HCT116 (cell line): ENCODE results near the gene CDC42EP3. TPM values are rescaled to one million over a fixed set of nuclear protein-coding genes. Genes with fewer than 3 reads are reported as not detected.

Experiments used
- ATAC-seq: fragments of 200-7000 bp; cut with Tn5 transposase; 2 replicates; pipeline ENCODE4 v1.9.1; 2020; ENCODE audit warnings: mild to moderate bottlenecking, moderate library complexity
- BruUV-seq: library from RNA; stranded (reverse); fragments of 400-500 nt; replicated peaks from 2 replicates; lab custom pipeline; 2021; lab: Mats Ljungman, UMichigan
- CTCF ChIA-PET: fragments of 300-600 bp; sonication (Branson Sonifier 250); formaldehyde crosslinking; loops from one replicate; lab custom pipeline; 2021; ENCODE audit warnings: antibody characterized with exemption; lab: Charles Lee
- POLR2A ChIA-PET: fragments of 300-600, 350-600 bp; sonication (Branson Sonifier 250); formaldehyde crosslinking; loops from one replicate; lab custom pipeline; 2021; ENCODE audit warnings: antibody characterized with exemption; lab: Charles Lee
- RAD21 ChIA-PET, 2 experiments: fragments of 300-600 bp; sonication (Branson Sonifier 250); formaldehyde crosslinking; loops; one replicate each; lab custom pipeline; 2023; ENCODE audit warnings: low total read pairs in 2 of 2; ENCODE audit not compliant: uncharacterized antibody in 2 of 2, unreplicated experiment in 2 of 2, low non-redundant PET in 1 of 2; lab: Charles Lee
- DNase-seq: peaks from one replicate; pipeline ENCODE4 v3.0.0-alpha.2; 2010; ENCODE audit warnings: low read depth, low spot score
- H2AFZ ChIP-seq: fragments of 200-600 bp; shearing (Covaris generic), sonication (generic); 2 replicates; pipeline ENCODE4 v1.6.1; 2017; ENCODE audit warnings: low read depth, mixed run types, mixed read lengths, antibody characterized with exemption, low read length; ENCODE audit not compliant: poor library complexity, severe bottlenecking
- H3K27ac ChIP-seq: 2 replicates; pipeline ENCODE4 v1.5.1; 2012; ENCODE audit warnings: low read depth, low read length
- H3K27me3 ChIP-seq: fragments of 200-600 bp; sonication (generic); 2 replicates; pipeline ENCODE4 v1.6.1; 2016; ENCODE audit warnings: mixed run types, low read length, mixed read lengths; ENCODE audit not compliant: insufficient read depth
- H3K36me3 ChIP-seq, 2 experiments: fragments of 200-500 bp in 1 of 2; fragments of 200-600 bp in 1 of 2; sonication (Bioruptor generic) in 1 of 2; sonication (generic) in 1 of 2; 2 replicates each; pipeline versions ENCODE4 v1.5.1 to v1.6.1; 2014 to 2016; ENCODE audit warnings: low read length in 2 of 2, inconsistent platforms in 1 of 2, mixed read lengths in 1 of 2, mixed run types in 1 of 2; ENCODE audit not compliant: insufficient read depth in 2 of 2, control insufficient read depth in 1 of 2
- H3K4me1 ChIP-seq, 2 experiments: fragments of 200-600 bp in 1 of 2; sonication (generic) in 1 of 2; 2 replicates each; pipeline versions ENCODE4 v1.5.1 to v1.6.1; 2012 to 2017; ENCODE audit warnings: low read length in 2 of 2, inconsistent platforms in 1 of 2, mild to moderate bottlenecking in 1 of 2, mixed read lengths in 1 of 2, mixed run types in 1 of 2, moderate library complexity in 1 of 2; ENCODE audit not compliant: insufficient read depth in 2 of 2, control insufficient read depth in 1 of 2
- H3K4me2 ChIP-seq: fragments of 200-600 bp; sonication (generic); 2 replicates; pipeline ENCODE4 v1.6.1; 2017; ENCODE audit warnings: mixed run types, low read length, mixed read lengths
- H3K4me3 ChIP-seq, 2 experiments: fragments of 200-600 bp in 1 of 2; sonication (generic) in 1 of 2; replicated peaks in 1 of 2; 2 replicates each; pipeline ENCODE4 v1.5.1; 2011 to 2016; ENCODE audit warnings: low read length in 2 of 2, control low read depth in 1 of 2, low read depth in 1 of 2, mild to moderate bottlenecking in 1 of 2, mixed read lengths in 1 of 2, mixed run types in 1 of 2
- H3K79me2 ChIP-seq: fragments of 200-600 bp; sonication (generic); 2 replicates; pipeline ENCODE4 v1.6.1; 2017; ENCODE audit warnings: mild to moderate bottlenecking, mixed run types, low read length, moderate library complexity, mixed read lengths; ENCODE audit not compliant: insufficient read depth
- H3K9ac ChIP-seq: fragments of 200-600 bp; sonication (generic); 2 replicates; pipeline ENCODE4 v1.6.1; 2016; ENCODE audit warnings: low read length, mixed read lengths
- H3K9me2 ChIP-seq: fragments of 200-600 bp; sonication (generic), shearing (Covaris generic); 2 replicates; pipeline ENCODE4 v1.6.1; 2017; ENCODE audit warnings: mixed run types, mild to moderate bottlenecking, moderate library complexity; ENCODE audit not compliant: insufficient read depth
- H3K9me3 ChIP-seq, 2 experiments: fragments of 200-500 bp in 1 of 2; fragments of 200-600 bp in 1 of 2; sonication (Bioruptor generic) in 1 of 2; sonication (generic) in 1 of 2; 2 replicates each; pipeline ENCODE4 v1.6.1; 2014 to 2017; ENCODE audit warnings: low read length in 2 of 2, mixed read lengths in 2 of 2, inconsistent platforms in 1 of 2, low read depth in 1 of 2, mild to moderate bottlenecking in 1 of 2, mixed run types in 1 of 2, moderate library complexity in 1 of 2; ENCODE audit not compliant: control insufficient read depth in 1 of 2, insufficient read depth in 1 of 2
- H4K20me1 ChIP-seq: fragments of 200-600 bp; sonication (generic), shearing (Covaris generic); 2 replicates; pipeline ENCODE4 v1.6.1; 2017; ENCODE audit warnings: mixed run types, mild to moderate bottlenecking, moderate library complexity; ENCODE audit not compliant: insufficient read depth
- CBX3 ChIP-seq: IDR thresholded peaks from 2 replicates; pipeline ENCODE4 v1.6.1; 2012; ENCODE audit warnings: low read depth
- CEBPB ChIP-seq: IDR thresholded peaks from 2 replicates; pipeline ENCODE4 v1.6.1; 2012; ENCODE audit warnings: low read depth
- MAX ChIP-seq: IDR thresholded peaks from 2 replicates; pipeline ENCODE4 v1.6.1; 2012
- SIN3A ChIP-seq: IDR thresholded peaks from 2 replicates; pipeline ENCODE4 v1.6.1; 2012; ENCODE audit warnings: low read depth
- SP1 ChIP-seq: IDR thresholded peaks from 2 replicates; pipeline ENCODE4 v1.6.1; 2012; ENCODE audit warnings: low read depth
- YY1 ChIP-seq: IDR thresholded peaks from 2 replicates; pipeline ENCODE4 v1.6.1; 2011; ENCODE audit warnings: low read length, low read depth, moderate library complexity, mild to moderate bottlenecking; ENCODE audit not compliant: insufficient replicate concordance; ENCODE audit errors: extremely low read depth
- ZBTB33 ChIP-seq: IDR thresholded peaks from 2 replicates; pipeline ENCODE4 v1.6.1; 2011; ENCODE audit warnings: mild to moderate bottlenecking, low read length, moderate library complexity; ENCODE audit not compliant: insufficient replicate concordance; ENCODE audit errors: extremely low read depth
- ZFX ChIP-seq: fragments of 450-650 bp; IDR thresholded peaks from 2 replicates; pipeline ENCODE4 v1.6.1; 2017
- intact Hi-C: fragments of 100-400 bp; cut with micrococcal nuclease; formaldehyde crosslinking; loops from 2 replicates; pipeline ENCODE4 v1.10.0; 2022
- total RNA-seq: library from RNA; stranded (reverse); gene quantifications from one replicate; pipeline ENCODE4 v1.2.1, GENCODE V29; 2021; ENCODE audit not compliant: unreplicated experiment
- TF ChIP-seq, protein P1 (sequence below): IDR thresholded peaks from 2 replicates; pipeline ENCODE4 v1.6.1; 2012; ENCODE audit warnings: low read depth
- TF ChIP-seq, protein P2 (sequence below): IDR thresholded peaks from 2 replicates; pipeline ENCODE4 v1.6.1; 2012

The CDC42EP3 gene
- total RNA-seq, 1 experiment from 2014 or later, result 38.2 TPM

- ChIA-PET POLR2A (no interaction called here), RAD21 (no interaction called here), CTCF (no interaction called here)
- Histone ChIP-seq H3K9ac (no peak overlapping the region), H3K4me2 (no peak overlapping the region), H3K4me1 (no peaks in the 10 kb centered on the region), H4K20me1 (no peaks in the 10 kb centered on the region), H3K4me3 (no peak overlapping the region), H3K9me3 (no peaks in the 10 kb centered on the region), H3K36me3 (peaks cover 0 to 5% of the 10 kb centered on the region in 2 experiments; a peak in 1 of 4 replicates), H3K79me2 (peaks cover 5% of the 10 kb centered on the region; the same call in 1 of the 2 replicates), H2AFZ (no peak overlapping the region), H3K27ac (no peak overlapping the region), H3K9me2 (no peaks in the 10 kb centered on the region), H3K27me3 (no peaks in the 10 kb centered on the region)
- TF ChIP-seq CBX3 (no peak), SIN3A (no peak), CEBPB (no peak), ZBTB33 (no peak), SP1 (no peak), MAX (no peak), YY1 (no peak), ZFX (no peak)
- TF ChIP-seq, protein P1, sequence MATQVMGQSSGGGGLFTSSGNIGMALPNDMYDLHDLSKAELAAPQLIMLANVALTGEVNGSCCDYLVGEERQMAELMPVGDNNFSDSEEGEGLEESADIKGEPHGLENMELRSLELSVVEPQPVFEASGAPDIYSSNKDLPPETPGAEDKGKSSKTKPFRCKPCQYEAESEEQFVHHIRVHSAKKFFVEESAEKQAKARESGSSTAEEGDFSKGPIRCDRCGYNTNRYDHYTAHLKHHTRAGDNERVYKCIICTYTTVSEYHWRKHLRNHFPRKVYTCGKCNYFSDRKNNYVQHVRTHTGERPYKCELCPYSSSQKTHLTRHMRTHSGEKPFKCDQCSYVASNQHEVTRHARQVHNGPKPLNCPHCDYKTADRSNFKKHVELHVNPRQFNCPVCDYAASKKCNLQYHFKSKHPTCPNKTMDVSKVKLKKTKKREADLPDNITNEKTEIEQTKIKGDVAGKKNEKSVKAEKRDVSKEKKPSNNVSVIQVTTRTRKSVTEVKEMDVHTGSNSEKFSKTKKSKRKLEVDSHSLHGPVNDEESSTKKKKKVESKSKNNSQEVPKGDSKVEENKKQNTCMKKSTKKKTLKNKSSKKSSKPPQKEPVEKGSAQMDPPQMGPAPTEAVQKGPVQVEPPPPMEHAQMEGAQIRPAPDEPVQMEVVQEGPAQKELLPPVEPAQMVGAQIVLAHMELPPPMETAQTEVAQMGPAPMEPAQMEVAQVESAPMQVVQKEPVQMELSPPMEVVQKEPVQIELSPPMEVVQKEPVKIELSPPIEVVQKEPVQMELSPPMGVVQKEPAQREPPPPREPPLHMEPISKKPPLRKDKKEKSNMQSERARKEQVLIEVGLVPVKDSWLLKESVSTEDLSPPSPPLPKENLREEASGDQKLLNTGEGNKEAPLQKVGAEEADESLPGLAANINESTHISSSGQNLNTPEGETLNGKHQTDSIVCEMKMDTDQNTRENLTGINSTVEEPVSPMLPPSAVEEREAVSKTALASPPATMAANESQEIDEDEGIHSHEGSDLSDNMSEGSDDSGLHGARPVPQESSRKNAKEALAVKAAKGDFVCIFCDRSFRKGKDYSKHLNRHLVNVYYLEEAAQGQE, result no peak
- TF ChIP-seq, protein P2, sequence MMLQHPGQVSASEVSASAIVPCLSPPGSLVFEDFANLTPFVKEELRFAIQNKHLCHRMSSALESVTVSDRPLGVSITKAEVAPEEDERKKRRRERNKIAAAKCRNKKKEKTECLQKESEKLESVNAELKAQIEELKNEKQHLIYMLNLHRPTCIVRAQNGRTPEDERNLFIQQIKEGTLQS, result no peak
- ATAC-seq (no peak), DNase-seq (no peak)
- intact Hi-C loops, result no loop called here
- BruUV-seq, result no TSS peak
These were observed 32.5 kb downstream of the CDC42EP3 start for GRCh38 chr2:37638973-37639372.
